GM21786 (cell line): ENCODE results near the gene KCNAB2.

Experiments
- ATAC-seq: cut with Tn5 transposase; IDR thresholded peaks from one replicate; pipeline ENCODE4 v1.9.1; 2021; ENCODE audit not compliant: unreplicated experiment

The KCNAB2 gene

GRCh38 chr1:6045561-6045960 is at the start of gene KCNAB2:
Gene KCNAB2 (plus strand): TSS chr1:6045888. CDS start chr1:6051537, 5,649 bp downstream.
- no peak for ATAC-seq

- ATAC-seq: no peak
Observed at GRCh38 chr1:5996641-5997270, 48.9 kb upstream of the KCNAB2 start.

GRCh38 chr1:5997316-5997715 is 48.4 kb upstream of the KCNAB2 start:
- no peak for ATAC-seq

- no peak for ATAC-seq
Observed at GRCh38 chr1:5998051-5998905, 47.4 kb upstream of the KCNAB2 start.

- ATAC-seq: no peak
Observed at GRCh38 chr1:5998906-5999301, 46.8 kb upstream of the KCNAB2 start.

- ATAC-seq: no peak
Observed at GRCh38 chr1:5999711-6000443, 45.8 kb upstream of the KCNAB2 start.

- no peak for ATAC-seq
Observed at GRCh38 chr1:6000444-6001288, 45.0 kb upstream of the KCNAB2 start.

- ATAC-seq: no peak
Observed at GRCh38 chr1:6001992-6002576, 43.6 kb upstream of the KCNAB2 start.

- ATAC-seq: no peak
Observed at GRCh38 chr1:6002714-6003501, 42.8 kb upstream of the KCNAB2 start.

GRCh38 chr1:6003568-6004411 is 41.9 kb upstream of the KCNAB2 start:
- no peak for ATAC-seq

GRCh38 chr1:6004412-6005123 is 41.1 kb upstream of the KCNAB2 start:
- ATAC-seq: no peak

GRCh38 chr1:6005276-6005917 is 40.3 kb upstream of the KCNAB2 start:
- ATAC-seq: no peak

GRCh38 chr1:6006882-6007281 is 38.8 kb upstream of the KCNAB2 start:
- ATAC-seq: no peak

- no peak for ATAC-seq
Observed at GRCh38 chr1:6007318-6008083, 38.2 kb upstream of the KCNAB2 start.

GRCh38 chr1:6008084-6008415 is 37.6 kb upstream of the KCNAB2 start:
- ATAC-seq: no peak

GRCh38 chr1:6008696-6009095 is 37.0 kb upstream of the KCNAB2 start:
- no peak for ATAC-seq
